Esophagus squamous epithelium (tissue), 4 donors: Measurements from ENCODE around the gene MUC4.

ENCODE experiments used
- POLR2A ChIP-seq, 4 donors: fragments of 450-650 bp; IDR thresholded peaks; one replicate each; pipeline ENCODE4 v1.6.1; 2017; ENCODE audit warnings: antibody characterized with exemption in 4 of 4, mild to moderate bottlenecking in 4 of 4, moderate library complexity in 3 of 4
- TF ChIP-seq, protein P1 (sequence below), 6 experiments: fragments of 450-650 bp in 4 of 6; fragments of 200-600 bp in 2 of 6; sonication (generic) in 2 of 6; IDR thresholded peaks; one replicate each; pipeline ENCODE4 v1.5.1; 2016 to 2019; ENCODE audit warnings: antibody characterized with exemption in 6 of 6, mild to moderate bottlenecking in 4 of 6, moderate library complexity in 4 of 6

DNA sequence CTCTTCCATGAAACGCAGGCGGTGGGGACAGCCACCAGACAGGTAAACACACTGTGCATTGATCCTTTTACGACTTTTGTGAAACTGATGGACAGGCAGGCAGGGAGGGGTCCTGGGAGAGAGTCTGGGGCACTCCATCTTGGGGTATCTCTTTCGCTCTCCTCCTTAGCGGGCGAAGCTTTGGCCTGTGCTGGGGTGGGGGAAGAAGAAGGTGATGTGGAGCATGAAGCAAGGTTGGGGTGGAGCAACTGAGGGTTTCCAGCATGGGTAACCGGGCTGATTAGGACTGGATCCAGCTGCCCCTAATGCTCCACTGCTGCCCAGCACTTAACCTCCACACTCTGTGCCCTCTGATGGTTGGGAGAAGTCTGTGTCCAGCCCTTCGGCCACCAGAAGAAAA is 65.4 kb downstream of the MUC4 start:
- TF ChIP-seq, protein P1, sequence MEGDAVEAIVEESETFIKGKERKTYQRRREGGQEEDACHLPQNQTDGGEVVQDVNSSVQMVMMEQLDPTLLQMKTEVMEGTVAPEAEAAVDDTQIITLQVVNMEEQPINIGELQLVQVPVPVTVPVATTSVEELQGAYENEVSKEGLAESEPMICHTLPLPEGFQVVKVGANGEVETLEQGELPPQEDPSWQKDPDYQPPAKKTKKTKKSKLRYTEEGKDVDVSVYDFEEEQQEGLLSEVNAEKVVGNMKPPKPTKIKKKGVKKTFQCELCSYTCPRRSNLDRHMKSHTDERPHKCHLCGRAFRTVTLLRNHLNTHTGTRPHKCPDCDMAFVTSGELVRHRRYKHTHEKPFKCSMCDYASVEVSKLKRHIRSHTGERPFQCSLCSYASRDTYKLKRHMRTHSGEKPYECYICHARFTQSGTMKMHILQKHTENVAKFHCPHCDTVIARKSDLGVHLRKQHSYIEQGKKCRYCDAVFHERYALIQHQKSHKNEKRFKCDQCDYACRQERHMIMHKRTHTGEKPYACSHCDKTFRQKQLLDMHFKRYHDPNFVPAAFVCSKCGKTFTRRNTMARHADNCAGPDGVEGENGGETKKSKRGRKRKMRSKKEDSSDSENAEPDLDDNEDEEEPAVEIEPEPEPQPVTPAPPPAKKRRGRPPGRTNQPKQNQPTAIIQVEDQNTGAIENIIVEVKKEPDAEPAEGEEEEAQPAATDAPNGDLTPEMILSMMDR (IDR thresholded peaks at IDR 0.05): no peak
- TF ChIP-seq POLR2A (IDR thresholded peaks at IDR 0.05): no peak
